GM20000 (cell line): ENCODE data around the gene BTD.

Experiments used
- DNase-seq: peaks from one replicate; pipeline ENCODE4 v3.0.0; 2012; ENCODE audit warnings: low spot score
- CTCF ChIP-seq: IDR thresholded peaks from 2 replicates; pipeline ENCODE4 v1.5.1; 2012; ENCODE audit warnings: mild to moderate bottlenecking, control low read depth; ENCODE audit errors: extremely low read depth, missing control alignments

Gene BTD

GRCh38 chr3:15676259-15676658 lies 74.7 kb downstream of the BTD start:
- TF ChIP-seq CTCF: no peak
- DNase-seq: no peak

- no peak for TF ChIP-seq CTCF
- no peak for DNase-seq
Observed at GRCh38 chr3:15679306-15679705, 77.8 kb downstream of the BTD start.

- TF ChIP-seq CTCF: no peak
- no peak for DNase-seq
Observed at GRCh38 chr3:15681668-15682067, 80.1 kb downstream of the BTD start.

- no peak for DNase-seq
- TF ChIP-seq CTCF: no peak
Observed at GRCh38 chr3:15682561-15683185, 81.1 kb downstream of the BTD start.

- TF ChIP-seq CTCF: no peak
- no peak for DNase-seq
Observed at GRCh38 chr3:15683253-15683652, 81.7 kb downstream of the BTD start.

DNA sequence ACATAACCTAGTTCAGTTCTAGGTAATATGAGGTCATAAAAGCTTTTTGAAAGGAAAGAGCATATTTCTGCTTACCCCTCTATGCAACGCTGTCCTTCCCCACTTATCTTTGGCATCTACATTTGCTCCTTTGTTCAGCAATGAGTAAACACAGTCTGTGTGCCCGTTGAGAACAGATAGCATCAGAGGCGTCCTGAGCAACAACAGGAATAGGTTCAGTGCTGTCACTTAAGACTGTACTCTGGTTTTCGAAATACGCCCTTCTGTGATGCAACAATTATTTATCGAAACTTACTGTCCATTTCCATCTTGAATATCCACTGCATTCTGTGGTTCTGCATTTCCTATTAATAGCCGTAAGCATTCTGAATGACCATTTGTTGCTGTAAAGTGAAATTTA lies 84.4 kb downstream of the BTD start:
- no peak for DNase-seq
- no peak for TF ChIP-seq CTCF

- no peak for TF ChIP-seq CTCF
- DNase-seq: no peak
Observed at GRCh38 chr3:15690230-15690629, 88.7 kb downstream of the BTD start.
